K562 (cell line): Measurements from ENCODE around the gene MEF2B. TPM values are rescaled to one million over a fixed set of nuclear protein-coding genes. Genes with fewer than 3 reads are reported as not detected.

Experiments
- ATAC-seq: fragments of 200-7000 bp; cut with Tn5 transposase; 3 replicates; pipeline ENCODE4 v1.9.1; 2020; ENCODE audit warnings: moderate library complexity
- BruUV-seq: library from RNA; stranded (reverse); fragments of 400-500 nt; replicated peaks from 2 replicates; lab custom pipeline; 2021; lab: Mats Ljungman, UMichigan
- CTCF ChIA-PET: fragments of 300-600 bp; formaldehyde crosslinking; extraction: SDS; loops from one replicate; lab custom pipeline; 2021; ENCODE audit warnings: low intra/inter-chr PET ratio; lab: Yijun Ruan, JAX
- POLR2A ChIA-PET: fragments of 300-600, 350-650 bp; sonication (Branson Sonifier 250); formaldehyde crosslinking; extraction: SDS; loops from one replicate; lab custom pipeline; 2021; ENCODE audit warnings: antibody characterized with exemption, inconsistent platforms; lab: Yijun Ruan, JAX
- DNase-seq, 4 experiments: peaks; one replicate each; pipeline versions ENCODE4 v3.0.0 to v3.0.0-alpha.2; 2011 to 2018; ENCODE audit warnings: low spot score in 3 of 4, mixed read lengths in 3 of 4; ENCODE audit errors: extremely low read depth in 1 of 4
- FAIRE-seq: peaks from 2 replicates; lab custom pipeline; 2011; peaks lifted over from hg19 to GRCh38; lab: Jason Lieb, UNC
- H2AFZ ChIP-seq: 2 replicates; pipeline ENCODE4 v1.6.0; 2011; ENCODE audit warnings: low read depth, low read length, control low read depth, inconsistent platforms
- H3K27ac ChIP-seq: fragments of 200-600 bp; 3 replicates; pipeline ENCODE4 v1.8.0; 2011; ENCODE audit warnings: low read depth, mild to moderate bottlenecking, control low read depth, inconsistent platforms, low read length, moderate library complexity, mixed read lengths; ENCODE audit errors: extremely low read depth
- H3K27me3 ChIP-seq, 2 experiments: fragments of 300-600 bp in 1 of 2; 2 replicates in 1 of 2; 3 replicates in 1 of 2; pipeline versions ENCODE4 v1.6.0 to v1.8.0; 2011; ENCODE audit warnings: inconsistent platforms in 2 of 2, low read length in 2 of 2, mild to moderate bottlenecking in 1 of 2, mixed read lengths in 1 of 2, moderate library complexity in 1 of 2; ENCODE audit not compliant: control insufficient read depth in 2 of 2, insufficient read depth in 2 of 2
- H3K36me3 ChIP-seq: fragments of 300-600 bp; 3 replicates; pipeline ENCODE4 v1.8.0; 2011; ENCODE audit warnings: mild to moderate bottlenecking, low read length, inconsistent platforms; ENCODE audit not compliant: control insufficient read depth, insufficient read depth
- H3K4me1 ChIP-seq, 2 experiments: fragments of 200-600 bp in 1 of 2; replicated peaks in 1 of 2; 2 replicates in 1 of 2; 3 replicates in 1 of 2; pipeline versions ENCODE4 v1.5.1 to v1.8.0; 2011; ENCODE audit warnings: inconsistent platforms in 2 of 2, low read length in 2 of 2, mild to moderate bottlenecking in 1 of 2, mixed read lengths in 1 of 2, moderate library complexity in 1 of 2; ENCODE audit not compliant: control insufficient read depth in 2 of 2, insufficient read depth in 2 of 2
- H3K4me2 ChIP-seq: 2 replicates; pipeline ENCODE4 v1.6.1; 2011; ENCODE audit warnings: low read length, control low read depth, inconsistent platforms, mixed read lengths; ENCODE audit not compliant: insufficient read depth
- H3K4me3 ChIP-seq: fragments of 200-600 bp; sonication (generic), shearing (Covaris generic); 2 replicates; pipeline ENCODE4 v1.5.1; 2016; ENCODE audit warnings: control low read depth, inconsistent platforms
- H3K79me2 ChIP-seq: fragments of 200-600 bp; 3 replicates; pipeline ENCODE4 v1.8.0; 2011; ENCODE audit warnings: low read length, inconsistent platforms; ENCODE audit not compliant: control insufficient read depth, insufficient read depth
- H3K9ac ChIP-seq, 2 experiments: 2 replicates each; pipeline versions ENCODE4 v1.6.0 to v1.6.1; 2011; ENCODE audit warnings: low read depth in 2 of 2, low read length in 2 of 2, control low read depth in 1 of 2, inconsistent platforms in 1 of 2, mild to moderate bottlenecking in 1 of 2, mixed read lengths in 1 of 2; ENCODE audit not compliant: insufficient read depth in 1 of 2
- H3K9me1 ChIP-seq: one replicate; pipeline ENCODE4 v1.6.0; 2011; ENCODE audit warnings: inconsistent platforms, mild to moderate bottlenecking, low read length, moderate library complexity; ENCODE audit not compliant: control insufficient read depth, insufficient read depth
- H3K9me3 ChIP-seq: replicated peaks from 2 replicates; pipeline ENCODE4 v1.5.1; 2011; ENCODE audit warnings: low read depth, low read length, inconsistent platforms; ENCODE audit not compliant: control insufficient read depth, insufficient read depth
- H4K20me1 ChIP-seq: replicated peaks from 2 replicates; pipeline ENCODE4 v1.6.1; 2011; ENCODE audit warnings: low read length, inconsistent platforms, mixed read lengths; ENCODE audit not compliant: control insufficient read depth, insufficient read depth
- ADNP ChIP-seq: fragments of 200-800 bp; sonication (Bioruptor generic); IDR thresholded peaks from 2 replicates; pipeline ENCODE4 v1.6.1; 2016; ENCODE audit warnings: missing genetic modification characterization, missing compliant biosample characterization
- BCOR ChIP-seq: fragments of 450-650 bp; IDR thresholded peaks from 2 replicates; pipeline ENCODE4 v1.6.1; 2016
- CBX3 ChIP-seq, 2 experiments: IDR thresholded peaks; 1 replicate in 1 of 2; 2 replicates in 1 of 2; pipeline ENCODE4 v1.6.1; 2012; ENCODE audit warnings: inconsistent platforms in 2 of 2, low read length in 2 of 2, borderline replicate concordance in 1 of 2, control low read depth in 1 of 2
- ELF4 ChIP-seq: fragments of 450-650 bp; formaldehyde crosslinking; IDR thresholded peaks from 2 replicates; pipeline ENCODE4 v1.4.0; 2022; ENCODE audit warnings: missing genetic modification characterization
- ESRRA ChIP-seq: fragments of 450-650 bp; IDR thresholded peaks from 2 replicates; pipeline ENCODE4 v1.6.1; 2014; ENCODE audit warnings: low read depth, mild to moderate bottlenecking, moderate library complexity, borderline replicate concordance
- HDAC2 ChIP-seq: fragments of 450-650 bp; IDR thresholded peaks from 2 replicates; pipeline ENCODE4 v1.6.1; 2016; ENCODE audit warnings: mild to moderate bottlenecking
- KDM1A ChIP-seq, 2 experiments: fragments of 450-650 bp; IDR thresholded peaks; 2 replicates each; pipeline ENCODE4 v1.6.1; 2016; ENCODE audit warnings: mild to moderate bottlenecking in 2 of 2
- PTRF ChIP-seq: fragments of 450-650 bp; IDR thresholded peaks from 2 replicates; pipeline ENCODE4 v1.6.1; 2016; ENCODE audit warnings: mild to moderate bottlenecking, missing genetic modification characterization, missing compliant biosample characterization
- RBM25 ChIP-seq: fragments of 200-400 bp; formaldehyde crosslinking; IDR thresholded peaks from 2 replicates; pipeline ENCODE4 v1.6.1; 2018; ENCODE audit warnings: low read length, low read depth, moderate library complexity; ENCODE audit not compliant: severe bottlenecking
- RCOR1 ChIP-seq, 2 experiments: IDR thresholded peaks; 2 replicates each; pipeline ENCODE4 v1.6.1; 2012; ENCODE audit warnings: low read depth in 2 of 2, low read length in 2 of 2, borderline replicate concordance in 1 of 2, improper control_type of control experiment in 1 of 2
- SMARCA5 ChIP-seq: fragments of 450-650 bp; IDR thresholded peaks from 2 replicates; pipeline ENCODE4 v1.6.1; 2016
- ZFP36 ChIP-seq: fragments of 150-350 bp; IDR thresholded peaks from 2 replicates; pipeline ENCODE4 v1.6.1; 2018; ENCODE audit warnings: low read length, low read depth; ENCODE audit not compliant: partially characterized antibody
- WGBS: fragments of 100-300 bp; shearing (Covaris generic); methylation state at CpG from one replicate; pipeline ENCODE4 v1.1.6; 2016; ENCODE audit warnings: low coverage, mixed read lengths; ENCODE audit not compliant: insufficient coverage; ENCODE audit errors: missing lambda C conversion rate; 5-methylcytosine and 5-hydroxymethylcytosine counted together
- in situ Hi-C: fragments of 300-500 bp; cut with MboI; formaldehyde crosslinking; loops from 4 replicates; pipeline ENCODE4 v1.15.0; 2018; ENCODE audit warnings: inconsistent platforms, mixed read lengths
- intact Hi-C: fragments of 100-400 bp; cut with micrococcal nuclease; formaldehyde crosslinking; loops from 2 replicates; pipeline ENCODE4 v1.14.2; 2022
- polyA plus RNA-seq, 8 experiments: library from polyadenylated mRNA; depleted of rRNA in 4 of 8; stranded (reverse) in 5 of 8; unstranded in 3 of 8; fragments of >200 nt; fragmentation: Nextera tagmentation in 2 of 8; fragmentation: Illumina TruSeq in 1 of 8; extraction: Ambion mirVana in 2 of 8; extraction: Trizol in 1 of 8; gene quantifications; 2 replicates each; pipeline versions ENCODE4 v1.2.1 to v1.2.3, GENCODE V29; 2011 to 2014; ENCODE audit warnings: inconsistent platforms in 1 of 8, missing spikeins in 1 of 8
- total RNA-seq, 7 experiments: library from RNA; depleted of rRNA in 6 of 7; stranded (reverse); fragments of >200 nt in 6 of 7; fragmentation: Illumina TruSeq in 2 of 7; extraction: Trizol in 2 of 7; gene quantifications; 2 replicates each; pipeline versions ENCODE4 v1.2.1 to v1.2.3, GENCODE V29; 2011 to 2021; ENCODE audit warnings: low replicate concordance in 1 of 7
- TF ChIP-seq, protein P1 (sequence below): sonication (generic); formaldehyde crosslinking; IDR thresholded peaks from 2 replicates; pipeline ENCODE4 v1.8.0; 2022; ENCODE audit warnings: mild to moderate bottlenecking, missing genetic modification reagents

MEF2B gene
- total and polyA plus RNA-seq, 9 of the 15 experiments (the other 6 are each of a cell fraction or from before 2014, with no cell fraction given) = 0.14 to 1.9 (median 0.71) TPM; not detected in 3

GRCh38 chr19:19205416-19206410 is 35.6 kb upstream of the MEF2B start:
- Histone ChIP-seq H3K27me3 (peaks cover 0 to 4% of the 10 kb centered on the region in 2 experiments; a peak in 3 of 5 replicates), H3K4me1 (peaks cover 14 to 30% of the 10 kb centered on the region in 2 experiments; a peak in 4 of 5 replicates), H3K4me3 (no peak overlapping the region), H3K36me3 (peaks cover 17% of the 10 kb centered on the region; the same call in 2 of the 3 replicates), H2AFZ (no peak overlapping the region), H3K79me2 (peaks cover 20% of the 10 kb centered on the region), H3K4me2 (no peak overlapping the region), H3K9ac (no peak overlapping the region), H3K9me1 (no peaks in the 10 kb centered on the region), H4K20me1 (no peaks in the 10 kb centered on the region), H3K9me3 (no peaks in the 10 kb centered on the region), H3K27ac (no peak overlapping the region)
- in situ Hi-C loops = no loop called here
- whole genome bisulfite sequencing = 29% methylated on average over 14 of the region's 14 CpGs
- CTCF ChIA-PET = no interaction called here
- ATAC-seq (no peak), FAIRE-seq (no peak), DNase-seq (no peak)
- POLR2A ChIA-PET = interaction anchor here (0.7 kb wide), 1 partner anchor 13 kb away, joined by 3 read pairs; no protein-coding TSS in a partner anchor
- TF ChIP-seq KDM1A (IDR thresholded peaks at IDR 0.05) (peak; percentile 68 to 86; a peak in 3 of 4 replicates), ZFP36 (peak; percentile 47), ESRRA (peak; percentile 62; the same call in 1 of the 2 replicates), RBM25 (peak; percentile 91), HDAC2 (peak; percentile 34; the same call in 1 of the 2 replicates), PTRF (tag) (no peak), SMARCA5 (0 out of 2 replicates have a peak, but pooled peaks have one; percentile 38), CBX3 (IDR thresholded peaks at IDR 0.05; ENCODE audit: borderline replicate concordance in 1 of 2, low read length in 2 of 2) (0 out of 3 replicates have a peak, but pooled peaks of 1 of the 2 experiments have one; percentile 53), BCOR (peak; percentile 92), ADNP (tag) (0 out of 2 replicates have a peak, but pooled peaks have one; percentile 47), ELF4 (CRISPR knock-in tag) (no peak), RCOR1 (IDR thresholded peaks at IDR 0.05; ENCODE audit: borderline replicate concordance in 1 of 2, low read depth in 2 of 2, low read length in 2 of 2) (peak in 1 of 2 experiments; percentile 31; a peak in 1 of 4 replicates)
- TF ChIP-seq, protein P1, sequence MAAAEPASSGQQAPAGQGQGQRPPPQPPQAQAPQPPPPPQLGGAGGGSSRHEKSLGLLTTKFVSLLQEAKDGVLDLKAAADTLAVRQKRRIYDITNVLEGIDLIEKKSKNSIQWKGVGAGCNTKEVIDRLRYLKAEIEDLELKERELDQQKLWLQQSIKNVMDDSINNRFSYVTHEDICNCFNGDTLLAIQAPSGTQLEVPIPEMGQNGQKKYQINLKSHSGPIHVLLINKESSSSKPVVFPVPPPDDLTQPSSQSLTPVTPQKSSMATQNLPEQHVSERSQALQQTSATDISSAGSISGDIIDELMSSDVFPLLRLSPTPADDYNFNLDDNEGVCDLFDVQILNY (CRISPR knock-in tag) = no peak
- BruUV-seq = no TSS peak
- intact Hi-C loops = no loop called here
